Calu3 (cell line): ENCODE results near the gene TLX3. TPM values are rescaled to one million over a fixed set of nuclear protein-coding genes. Genes with fewer than 3 reads are reported as not detected.

Experiments used
- BruUV-seq: library from RNA; stranded (reverse); fragments of 400-500 nt; replicated peaks from 2 replicates; lab custom pipeline; 2021; lab: Mats Ljungman, UMichigan
- CTCF ChIA-PET: fragments of 300-600 bp; sonication (Branson Sonifier 250); formaldehyde crosslinking; loops from one replicate; lab custom pipeline; 2022; ENCODE audit warnings: antibody characterized with exemption; lab: Charles Lee
- DNase-seq: peaks from one replicate; pipeline ENCODE4 v3.0.0; 2022
- H3K27ac Mint-ChIP-seq: one replicate; pipeline ENCODE4 v1.8.0; 2022; ENCODE audit warnings: mixed read lengths; ENCODE audit not compliant: unreplicated experiment
- H3K27me3 Mint-ChIP-seq: one replicate; pipeline ENCODE4 v1.8.0; 2022; ENCODE audit warnings: mixed read lengths; ENCODE audit not compliant: unreplicated experiment
- H3K36me3 Mint-ChIP-seq: one replicate; pipeline ENCODE4 v1.8.0; 2022; ENCODE audit warnings: mild to moderate bottlenecking, moderate library complexity, mixed read lengths; ENCODE audit not compliant: insufficient read depth, unreplicated experiment
- H3K4me1 Mint-ChIP-seq: one replicate; pipeline ENCODE4 v1.8.0; 2022; ENCODE audit warnings: mild to moderate bottlenecking, low read depth, mixed read lengths; ENCODE audit not compliant: unreplicated experiment
- H3K4me3 Mint-ChIP-seq: one replicate; pipeline ENCODE4 v1.8.0; 2022; ENCODE audit warnings: mild to moderate bottlenecking, low read depth, moderate library complexity, mixed read lengths; ENCODE audit not compliant: unreplicated experiment
- H3K9me3 Mint-ChIP-seq: one replicate; pipeline ENCODE4 v1.8.0; 2022; ENCODE audit warnings: low read depth, mixed read lengths; ENCODE audit not compliant: unreplicated experiment
- intact Hi-C: fragments of 100-400 bp; cut with micrococcal nuclease; formaldehyde crosslinking; loops from one replicate; pipeline ENCODE4 v1.10.0; 2022; ENCODE audit not compliant: unreplicated experiment
- total RNA-seq: library from RNA; stranded (reverse); gene quantifications from 2 replicates; pipeline ENCODE4 v1.2.3, GENCODE V29; 2022
- TF ChIP-seq, protein P1 (sequence below): fragments of 200-600 bp; IDR thresholded peaks from one replicate; pipeline ENCODE4 v1.8.0; 2022; ENCODE audit warnings: antibody characterized with exemption; ENCODE audit not compliant: unreplicated experiment

TLX3 gene
- total RNA-seq, 1 experiment from 2014 or later = 6.5 TPM

DNA sequence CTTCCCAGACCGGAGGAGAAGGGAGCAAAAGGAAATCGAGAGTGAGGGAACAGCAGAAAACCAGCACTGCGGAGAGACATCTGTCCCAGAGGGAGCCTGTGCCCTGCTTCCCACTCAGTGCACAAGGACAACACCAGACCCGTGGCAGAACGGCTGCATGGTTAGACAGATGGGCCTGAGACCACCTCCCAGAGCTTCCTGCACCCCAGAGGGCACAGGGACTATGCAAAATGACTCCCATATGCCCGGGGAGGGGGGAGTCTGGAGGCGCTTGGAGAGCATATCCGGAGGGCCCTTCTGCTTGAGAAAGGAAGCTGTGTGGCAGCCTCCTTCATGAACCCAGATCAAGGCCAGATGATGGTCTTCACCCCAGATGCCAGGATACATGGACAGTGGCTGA is 26.6 kb downstream of the TLX3 start:
- CTCF ChIA-PET = interaction anchor here (1.0 kb wide), 2 partner anchors 27 to 128 kb away, joined by 3 to 10 read pairs; partner anchors contain the start of gene TLX3
- Mint-ChIP-seq H3K27ac (no peak overlapping the region), H3K27me3 (peaks cover 30% of the 10 kb centered on the region), H3K4me3 (no peak overlapping the region), H3K9me3 (no peaks in the 10 kb centered on the region), H3K4me1 (no peaks in the 10 kb centered on the region), H3K36me3 (peaks cover 9% of the 10 kb centered on the region)
- TF ChIP-seq, protein P1, sequence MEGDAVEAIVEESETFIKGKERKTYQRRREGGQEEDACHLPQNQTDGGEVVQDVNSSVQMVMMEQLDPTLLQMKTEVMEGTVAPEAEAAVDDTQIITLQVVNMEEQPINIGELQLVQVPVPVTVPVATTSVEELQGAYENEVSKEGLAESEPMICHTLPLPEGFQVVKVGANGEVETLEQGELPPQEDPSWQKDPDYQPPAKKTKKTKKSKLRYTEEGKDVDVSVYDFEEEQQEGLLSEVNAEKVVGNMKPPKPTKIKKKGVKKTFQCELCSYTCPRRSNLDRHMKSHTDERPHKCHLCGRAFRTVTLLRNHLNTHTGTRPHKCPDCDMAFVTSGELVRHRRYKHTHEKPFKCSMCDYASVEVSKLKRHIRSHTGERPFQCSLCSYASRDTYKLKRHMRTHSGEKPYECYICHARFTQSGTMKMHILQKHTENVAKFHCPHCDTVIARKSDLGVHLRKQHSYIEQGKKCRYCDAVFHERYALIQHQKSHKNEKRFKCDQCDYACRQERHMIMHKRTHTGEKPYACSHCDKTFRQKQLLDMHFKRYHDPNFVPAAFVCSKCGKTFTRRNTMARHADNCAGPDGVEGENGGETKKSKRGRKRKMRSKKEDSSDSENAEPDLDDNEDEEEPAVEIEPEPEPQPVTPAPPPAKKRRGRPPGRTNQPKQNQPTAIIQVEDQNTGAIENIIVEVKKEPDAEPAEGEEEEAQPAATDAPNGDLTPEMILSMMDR = no peak
- intact Hi-C loops = loop anchor here (2.0 to 5.0 kb wide), 5 partner anchors 17 to 697 kb away; no protein-coding TSS in a partner anchor
- BruUV-seq = no TSS peak
- no peak for DNase-seq

DNA sequence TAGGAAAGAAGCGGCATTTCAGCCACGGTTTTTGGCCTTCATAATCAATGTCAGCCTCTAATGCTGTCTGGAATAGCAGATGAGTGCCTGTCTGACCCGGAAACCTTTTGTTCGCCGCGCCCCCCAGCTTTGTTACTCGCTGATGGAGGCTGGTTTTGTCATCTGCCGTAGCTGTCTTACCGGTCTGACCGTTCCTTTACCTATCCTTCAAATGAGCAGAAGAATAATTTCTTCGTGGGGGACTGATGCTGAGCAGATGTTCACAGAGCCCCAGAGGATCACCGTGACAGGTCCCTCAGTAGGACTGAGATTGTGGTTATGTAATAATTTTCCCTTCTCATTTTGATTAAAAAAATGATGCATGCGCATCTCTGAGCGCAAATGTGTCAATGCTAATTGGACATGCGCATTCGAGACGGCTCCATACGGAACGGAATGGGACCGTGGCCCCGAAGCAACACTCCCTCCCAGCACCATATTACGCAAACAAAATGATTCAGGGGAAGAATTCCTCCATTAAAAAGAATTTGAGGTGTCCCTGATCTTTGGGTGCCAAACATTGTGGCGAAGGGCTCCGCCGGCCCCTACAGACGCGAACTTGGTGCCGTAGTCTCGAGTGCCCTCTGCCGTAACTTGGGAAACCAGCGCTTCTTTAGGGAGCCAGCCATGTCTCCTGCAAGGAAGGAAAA is 27.6 kb downstream of the TLX3 start:
- Mint-ChIP-seq H3K27me3 (peaks cover 22% of the 10 kb centered on the region), H3K4me3 (peak overlapping the region; percentile 70), H3K9me3 (no peaks in the 10 kb centered on the region), H3K36me3 (peaks cover 9% of the 10 kb centered on the region), H3K27ac (no peak overlapping the region), H3K4me1 (no peaks in the 10 kb centered on the region)
- TF ChIP-seq, protein P1 = peak; percentile 80
- CTCF ChIA-PET = interaction anchor here (0.6 to 1.4 kb wide), 6 partner anchors 28 to 129 kb away, joined by 3 to 10 read pairs (median 4); partner anchors contain the start of gene TLX3
- no TSS peak for BruUV-seq
- peak; percentile 68 for DNase-seq
- intact Hi-C loops = loop anchor here (1.0 to 5.0 kb wide), 7 partner anchors 18 to 698 kb away; no protein-coding TSS in a partner anchor

DNA sequence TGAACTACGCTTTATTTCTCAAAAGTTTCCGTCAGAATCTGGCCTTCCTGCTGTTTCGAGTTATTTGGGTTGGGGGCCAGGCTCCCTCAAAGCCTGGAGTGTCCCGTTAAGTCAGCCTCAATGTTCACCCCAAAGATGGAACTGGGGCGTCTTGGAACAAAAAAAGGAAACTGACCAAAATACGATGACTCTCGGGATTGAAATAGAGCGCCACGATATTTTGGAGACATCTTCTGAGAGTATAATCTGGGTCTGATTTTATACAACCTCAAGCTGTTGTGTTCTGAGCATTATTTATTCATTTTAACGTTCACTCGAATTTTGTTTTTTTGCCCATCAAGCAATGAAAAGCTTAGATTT is 28.1 kb downstream of the TLX3 start:
- peak overlapping the region; percentile 70 for H3K4me3 Mint-ChIP-seq
- CTCF ChIA-PET = interaction anchor here (1.4 kb wide), 1 partner anchor 130 kb away, joined by 5 read pairs; no protein-coding TSS in a partner anchor
- H3K9me3 Mint-ChIP-seq = no peaks in the 10 kb centered on the region
- no peak for DNase-seq
- TF ChIP-seq, protein P1 = no peak
- peaks cover 17% of the 10 kb centered on the region for H3K27me3 Mint-ChIP-seq
- peaks cover 9% of the 10 kb centered on the region for H3K36me3 Mint-ChIP-seq
- no TSS peak for BruUV-seq
- H3K4me1 Mint-ChIP-seq = no peaks in the 10 kb centered on the region
- no peak overlapping the region for H3K27ac Mint-ChIP-seq
- intact Hi-C loops = loop anchor here (1.0 to 5.0 kb wide), 7 partner anchors 18 to 698 kb away; no protein-coding TSS in a partner anchor

DNA sequence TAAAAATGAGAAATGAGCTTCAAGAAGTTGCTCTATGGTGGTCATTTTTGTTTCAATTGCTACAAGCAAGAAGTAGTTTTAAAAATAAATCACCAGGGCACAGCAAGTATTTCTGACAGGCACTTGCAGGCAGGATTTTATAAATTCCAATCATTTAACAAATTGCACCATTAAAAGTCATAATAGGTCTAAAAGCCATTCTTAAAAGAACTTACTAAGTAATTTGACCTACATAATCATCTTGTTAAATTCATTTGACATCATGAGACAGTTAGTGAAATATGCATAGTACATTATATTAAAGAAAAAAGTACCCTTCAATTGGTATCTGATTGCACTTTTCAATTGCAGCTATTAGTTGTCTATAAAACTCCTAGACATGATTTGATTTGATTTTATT is 31.0 kb downstream of the TLX3 start:
- Mint-ChIP-seq H3K4me1 (no peaks in the 10 kb centered on the region), H3K27ac (no peak overlapping the region), H3K27me3 (peaks cover 10% of the 10 kb centered on the region), H3K4me3 (no peak overlapping the region), H3K9me3 (no peaks in the 10 kb centered on the region), H3K36me3 (peaks cover 9% of the 10 kb centered on the region)
- TF ChIP-seq, protein P1 = no peak
- BruUV-seq = no TSS peak
- DNase-seq = no peak
- intact Hi-C loops = no loop called here
- CTCF ChIA-PET = interaction anchor here (0.6 to 1.7 kb wide), 5 partner anchors 16 to 702 kb away, joined by 3 to 7 read pairs (median 4); no protein-coding TSS in a partner anchor
